Right lobe of liver (tissue), 4 donors: ENCODE measurements around the gene WFIKKN2.

Experiments used
- CTCF ChIP-seq, 4 donors: fragments of 200-600 bp in 3 of 4; fragments of 450-650 bp in 1 of 4; IDR thresholded peaks; one replicate each; pipeline versions ENCODE4 v1.5.1 to v1.8.0; 2016 to 2022; ENCODE audit warnings: antibody characterized with exemption in 4 of 4, mild to moderate bottlenecking in 2 of 4
- POLR2A ChIP-seq: fragments of 450-650 bp; IDR thresholded peaks from one replicate; pipeline ENCODE4 v1.6.1; 2017; ENCODE audit warnings: antibody characterized with exemption, mild to moderate bottlenecking
- donor health status: DM: no; HTN: no; CAD: no.
- donor health status: DM: no; HTN: no; CAD: no.
- donor health status: DM: no; HTN: yes; CAD: no.

DNA sequence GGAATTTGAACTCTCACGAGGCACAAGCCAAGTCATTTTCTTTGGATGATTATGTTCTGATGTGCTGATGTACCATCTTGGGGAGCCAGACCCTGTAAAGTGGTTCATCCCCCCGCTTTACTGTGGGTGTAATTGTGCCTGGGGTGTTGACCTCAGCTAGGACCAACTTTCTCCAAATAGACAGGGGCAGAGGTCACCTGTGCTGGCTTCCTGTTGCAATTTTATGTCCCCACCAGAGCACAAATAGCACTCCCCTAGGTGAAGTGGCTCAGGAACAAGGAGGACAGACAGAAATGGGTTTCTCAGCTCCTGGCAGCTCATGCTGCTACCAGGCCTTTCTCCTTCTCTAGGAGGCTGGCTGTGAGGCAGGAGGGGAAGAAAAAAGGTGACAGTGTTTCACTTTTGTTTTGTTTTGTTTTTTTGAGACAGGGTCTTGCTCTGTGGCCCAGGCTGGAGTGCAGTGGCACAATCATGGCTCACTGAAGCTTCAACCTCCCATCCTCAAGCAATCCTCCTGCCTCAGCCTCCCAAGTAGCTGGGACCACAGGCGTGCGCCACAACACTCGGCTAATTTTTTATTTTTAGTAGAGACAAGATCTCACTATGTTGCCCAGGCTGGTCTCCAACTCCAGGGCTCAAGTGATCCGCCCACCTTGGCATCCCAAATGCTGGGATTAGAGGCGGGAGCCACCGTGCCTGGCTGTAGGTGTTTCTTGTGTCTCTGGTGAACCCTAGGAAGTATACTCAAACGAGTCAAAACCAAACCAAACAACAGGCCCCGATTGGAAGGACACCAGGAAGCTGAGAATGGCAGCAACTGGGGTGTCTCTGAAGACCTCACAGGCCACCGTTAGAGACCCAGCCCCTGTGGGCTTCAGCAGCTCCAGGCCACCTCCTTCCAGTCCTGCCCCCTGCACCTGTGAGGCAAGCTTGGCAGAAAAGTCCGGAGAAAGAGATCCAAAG is 32.5 kb upstream of the WFIKKN2 start:
- TF ChIP-seq POLR2A (peak; percentile 33), CTCF (IDR thresholded peaks at IDR 0.05) (no peak)
